Measurements from ENCODE around the gene SORCS2.

Gene SORCS2

DNA sequence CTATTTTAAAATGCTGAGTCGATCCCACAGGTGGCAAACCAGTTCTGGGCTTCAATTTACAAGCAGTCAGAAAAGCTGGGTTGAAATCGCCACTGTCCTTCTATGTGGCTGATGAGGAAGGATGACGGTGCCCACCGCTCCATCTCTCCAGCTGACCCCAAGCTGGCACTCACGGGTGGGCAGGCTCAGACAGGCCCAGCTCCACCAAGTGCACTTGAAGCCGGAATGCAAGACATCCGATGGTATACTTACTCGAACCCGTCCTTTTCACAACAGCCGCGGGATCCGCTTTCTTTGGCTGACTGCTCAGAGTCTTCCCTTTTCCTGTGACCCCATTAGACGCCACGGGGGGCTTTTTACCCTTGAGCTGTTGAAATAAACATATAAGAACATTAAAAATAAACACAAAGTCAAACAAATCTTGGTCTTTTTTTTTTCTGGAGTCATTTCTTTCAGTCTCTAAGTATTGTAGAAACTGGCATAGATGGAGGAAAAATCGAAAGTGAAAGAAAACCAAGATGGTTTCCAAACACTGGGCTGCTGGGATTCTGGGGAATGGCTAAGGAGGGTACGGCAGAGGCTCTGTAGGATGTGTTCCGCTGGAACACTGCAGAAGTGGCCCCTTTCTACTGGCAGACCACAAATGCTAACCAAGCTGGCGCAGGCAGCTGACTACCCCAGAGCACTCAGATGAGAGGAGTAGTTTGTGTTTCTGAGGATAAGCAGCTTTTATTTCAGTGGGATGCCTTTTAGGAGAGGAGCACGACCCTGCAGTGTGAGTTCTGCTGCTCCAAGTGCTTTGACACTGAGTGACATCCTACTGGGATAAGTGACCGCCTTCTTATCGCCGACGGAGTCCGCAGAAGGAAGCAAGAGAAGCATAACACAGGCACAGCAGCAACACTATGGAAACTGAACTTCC lies 586.4 kb downstream of the SORCS2 start:
- DNase-seq (ENCODE audit: low spot score), result no peak
- TF ChIP-seq, protein P1, sequence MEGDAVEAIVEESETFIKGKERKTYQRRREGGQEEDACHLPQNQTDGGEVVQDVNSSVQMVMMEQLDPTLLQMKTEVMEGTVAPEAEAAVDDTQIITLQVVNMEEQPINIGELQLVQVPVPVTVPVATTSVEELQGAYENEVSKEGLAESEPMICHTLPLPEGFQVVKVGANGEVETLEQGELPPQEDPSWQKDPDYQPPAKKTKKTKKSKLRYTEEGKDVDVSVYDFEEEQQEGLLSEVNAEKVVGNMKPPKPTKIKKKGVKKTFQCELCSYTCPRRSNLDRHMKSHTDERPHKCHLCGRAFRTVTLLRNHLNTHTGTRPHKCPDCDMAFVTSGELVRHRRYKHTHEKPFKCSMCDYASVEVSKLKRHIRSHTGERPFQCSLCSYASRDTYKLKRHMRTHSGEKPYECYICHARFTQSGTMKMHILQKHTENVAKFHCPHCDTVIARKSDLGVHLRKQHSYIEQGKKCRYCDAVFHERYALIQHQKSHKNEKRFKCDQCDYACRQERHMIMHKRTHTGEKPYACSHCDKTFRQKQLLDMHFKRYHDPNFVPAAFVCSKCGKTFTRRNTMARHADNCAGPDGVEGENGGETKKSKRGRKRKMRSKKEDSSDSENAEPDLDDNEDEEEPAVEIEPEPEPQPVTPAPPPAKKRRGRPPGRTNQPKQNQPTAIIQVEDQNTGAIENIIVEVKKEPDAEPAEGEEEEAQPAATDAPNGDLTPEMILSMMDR (IDR thresholded peaks at IDR 0.05; ENCODE audit: extremely low read depth, insufficient read depth, missing control alignments), result no peak
- in situ Hi-C loops (cut with MboI; ENCODE audit: low pct_unique_long_range_greater_than_20kb, low sequenced_read_pairs, unreplicated experiment), result no loop called here

GRCh38 chr4:7779432-7779768 lies 587.1 kb downstream of the SORCS2 start:
- DNase-seq (ENCODE audit: low spot score), result no peak
- in situ Hi-C loops (cut with MboI; ENCODE audit: low pct_unique_long_range_greater_than_20kb, low sequenced_read_pairs, unreplicated experiment), result no loop called here
- TF ChIP-seq, protein P1 (IDR thresholded peaks at IDR 0.05; ENCODE audit: extremely low read depth, insufficient read depth, missing control alignments), result no peak

DNA sequence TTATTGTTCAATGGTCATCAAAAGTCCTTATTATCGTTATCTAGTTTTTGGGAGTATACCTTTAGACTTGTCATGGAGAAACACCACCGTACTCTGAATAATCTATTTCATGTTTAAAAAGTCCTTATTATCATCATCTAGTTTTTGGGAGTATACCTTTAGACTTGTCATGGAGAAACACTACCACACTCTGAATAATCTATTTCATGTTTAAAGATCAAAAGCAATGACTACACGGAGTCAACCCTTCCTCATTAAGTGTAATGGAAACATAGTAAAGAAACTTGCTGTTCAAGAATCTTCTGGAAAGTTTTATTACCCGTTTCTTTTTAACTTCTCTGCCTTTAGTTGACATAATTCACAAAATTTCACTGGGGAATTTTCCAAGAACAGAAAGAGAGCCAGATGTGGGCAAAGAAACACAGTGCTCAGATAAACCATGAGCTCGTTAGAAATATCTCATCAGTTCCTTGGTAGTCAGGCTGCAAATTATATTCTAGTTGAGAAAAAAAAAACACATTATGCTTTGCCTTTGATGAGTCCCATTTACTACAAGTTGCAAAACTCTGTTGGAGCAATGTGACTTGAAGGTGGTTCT lies 588.5 kb downstream of the SORCS2 start:
- in situ Hi-C loops (cut with MboI; ENCODE audit: low pct_unique_long_range_greater_than_20kb, low sequenced_read_pairs, unreplicated experiment), result no loop called here
- DNase-seq (ENCODE audit: low spot score), result no peak
- TF ChIP-seq, protein P1 (IDR thresholded peaks at IDR 0.05; ENCODE audit: extremely low read depth, insufficient read depth, missing control alignments), result no peak

DNA sequence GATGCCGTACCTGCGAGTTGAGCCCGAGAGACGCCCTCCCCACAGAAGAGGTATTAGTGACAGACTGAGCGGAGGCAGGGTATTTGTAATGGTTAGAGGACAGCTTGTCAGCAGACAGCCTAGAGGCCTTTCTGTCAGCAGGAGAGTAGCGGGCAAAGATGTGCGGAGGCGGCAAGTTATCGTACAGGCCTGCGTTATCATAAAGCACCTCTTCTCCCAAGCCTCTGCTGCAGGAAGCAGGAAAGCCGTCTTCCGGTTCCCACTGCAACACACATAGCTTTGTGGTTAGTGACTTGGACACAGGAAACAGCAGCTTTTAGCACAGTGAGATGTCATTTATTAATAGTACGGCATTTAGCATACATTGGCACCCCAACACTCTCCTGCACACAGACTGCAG lies 589.0 kb downstream of the SORCS2 start:
- in situ Hi-C loops (cut with MboI; ENCODE audit: low pct_unique_long_range_greater_than_20kb, low sequenced_read_pairs, unreplicated experiment), result no loop called here
- TF ChIP-seq, protein P1 (IDR thresholded peaks at IDR 0.05; ENCODE audit: extremely low read depth, insufficient read depth, missing control alignments), result no peak
- DNase-seq (ENCODE audit: low spot score), result no peak

GRCh38 chr4:7781993-7782392 lies 589.7 kb downstream of the SORCS2 start:
- DNase-seq (ENCODE audit: low spot score), result no peak
- TF ChIP-seq, protein P1 (IDR thresholded peaks at IDR 0.05; ENCODE audit: extremely low read depth, insufficient read depth, missing control alignments), result no peak
- in situ Hi-C loops (cut with MboI; ENCODE audit: low pct_unique_long_range_greater_than_20kb, low sequenced_read_pairs, unreplicated experiment), result no loop called here

DNA sequence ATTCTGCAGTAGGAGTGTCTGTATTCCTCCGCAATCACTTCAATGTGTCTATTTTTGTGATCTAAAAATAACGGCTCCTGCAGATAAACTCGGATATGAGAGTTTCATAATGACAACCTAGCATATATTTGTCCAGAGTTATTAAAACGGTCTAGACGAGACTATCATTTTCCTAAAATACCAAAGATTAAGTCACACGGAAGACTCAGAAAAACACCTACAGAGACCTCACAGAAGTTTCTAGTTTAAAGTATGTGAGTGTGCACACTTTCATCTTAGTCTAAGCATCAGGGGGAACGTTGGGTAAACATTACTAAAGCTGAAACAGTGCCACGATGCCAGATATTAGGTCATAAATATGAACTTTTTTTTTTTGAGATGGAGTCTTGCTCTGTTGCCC lies 590.4 kb downstream of the SORCS2 start:
- DNase-seq (ENCODE audit: low spot score), result peak; percentile 78
- TF ChIP-seq, protein P1 (IDR thresholded peaks at IDR 0.05; ENCODE audit: extremely low read depth, insufficient read depth, missing control alignments), result no peak
- in situ Hi-C loops (cut with MboI; ENCODE audit: low pct_unique_long_range_greater_than_20kb, low sequenced_read_pairs, unreplicated experiment), result no loop called here
